Cardiac muscle cell (in vitro differentiated cells and primary cell): ENCODE results near the gene EHHADH. TPM values are rescaled to one million over a fixed set of nuclear protein-coding genes. Genes with fewer than 3 reads are reported as not detected.

Experiments
- DNase-seq, 2 donors: peaks; one replicate each; pipeline versions ENCODE4 v3.0.0 to v3.0.0-alpha.2; 2010 to 2017; ENCODE audit warnings: low read depth in 1 of 2, low spot score in 1 of 2
- H3K27ac ChIP-seq: fragments of 200-600 bp; sonication (generic); 2 replicates; pipeline ENCODE4 v1.5.1; 2016
- H3K27me3 ChIP-seq: fragments of 200-600 bp; sonication (generic); 2 replicates; pipeline ENCODE4 v1.6.0; 2016; ENCODE audit warnings: control low read depth
- H3K36me3 ChIP-seq: fragments of 200-600 bp; sonication (generic); 2 replicates; pipeline ENCODE4 v1.5.1; 2016; ENCODE audit warnings: control low read depth
- H3K4me1 ChIP-seq: fragments of 200-600 bp; sonication (generic); 2 replicates; pipeline ENCODE4 v1.8.1; 2017; ENCODE audit warnings: low read depth, mild to moderate bottlenecking, mixed run types
- H3K4me3 ChIP-seq: fragments of 200-600 bp; sonication (generic); 2 replicates; pipeline ENCODE4 v1.5.1; 2016; ENCODE audit warnings: mild to moderate bottlenecking
- H3K9me3 ChIP-seq: fragments of 200-600 bp; sonication (generic); 2 replicates; pipeline ENCODE4 v1.5.1; 2017; ENCODE audit warnings: low read depth, mild to moderate bottlenecking, control low read depth
- CTCF ChIP-seq: IDR thresholded peaks from 2 replicates; pipeline ENCODE4 v1.5.1; 2012; ENCODE audit warnings: low read depth, mild to moderate bottlenecking, low read length
- polyA plus RNA-seq: library from polyadenylated mRNA; unstranded; fragments of >200 nt; fragmentation: Nextera tagmentation; extraction: Ambion mirVana; gene quantifications from 2 replicates; pipeline ENCODE4 v1.2.1, GENCODE V29; 2016
- total RNA-seq: library from RNA; depleted of rRNA; stranded (reverse); fragments of >200 nt; gene quantifications from 2 replicates; pipeline ENCODE4 v1.2.3, GENCODE V29; 2016

The EHHADH gene
- total and polyA plus RNA-seq, 2 experiments from 2014 or later: 3.8 to 7.7 TPM

DNA sequence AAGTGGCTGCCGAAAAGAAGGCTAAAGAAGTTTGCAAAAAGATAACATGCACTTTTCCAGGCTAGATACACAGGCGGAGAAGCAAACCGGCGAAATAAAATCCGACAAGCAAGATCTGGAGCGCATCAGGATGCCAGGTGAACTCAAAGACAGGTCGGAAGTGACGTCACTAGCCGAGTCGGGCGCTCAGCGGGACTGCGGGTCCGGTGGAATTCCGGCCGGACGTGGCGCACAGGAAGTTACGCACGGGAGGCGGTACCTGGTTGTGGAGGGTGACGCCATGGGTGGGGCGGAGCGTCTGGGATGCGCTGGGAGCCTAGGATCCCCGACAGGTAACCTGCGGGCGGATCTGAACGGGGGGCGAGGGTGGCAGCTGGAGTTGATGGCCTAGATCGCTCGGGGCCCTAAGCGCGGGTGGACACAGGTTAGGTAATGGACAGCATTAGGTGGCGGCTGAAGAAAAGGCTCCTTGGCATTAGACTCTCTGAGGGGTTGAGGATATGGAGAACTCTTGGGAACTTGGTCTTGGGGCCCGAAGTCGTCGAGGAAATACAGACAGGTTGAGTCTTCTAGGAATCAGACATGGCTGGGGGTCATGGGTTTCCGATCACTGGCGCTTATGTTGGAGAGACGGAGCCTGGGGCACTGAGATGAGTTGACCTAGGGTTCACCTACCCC is 29.0 kb upstream of the EHHADH start:
- DNase-seq: peak; percentile 96
- Histone ChIP-seq H3K36me3 (no peaks in the 10 kb centered on the region), H3K27me3 (no peaks in the 10 kb centered on the region), H3K4me1 (no peaks in the 10 kb centered on the region), H3K4me3 (peak overlapping the region; percentile 59), H3K27ac (no peak overlapping the region), H3K9me3 (no peaks in the 10 kb centered on the region)
- TF ChIP-seq CTCF: no peak

DNA sequence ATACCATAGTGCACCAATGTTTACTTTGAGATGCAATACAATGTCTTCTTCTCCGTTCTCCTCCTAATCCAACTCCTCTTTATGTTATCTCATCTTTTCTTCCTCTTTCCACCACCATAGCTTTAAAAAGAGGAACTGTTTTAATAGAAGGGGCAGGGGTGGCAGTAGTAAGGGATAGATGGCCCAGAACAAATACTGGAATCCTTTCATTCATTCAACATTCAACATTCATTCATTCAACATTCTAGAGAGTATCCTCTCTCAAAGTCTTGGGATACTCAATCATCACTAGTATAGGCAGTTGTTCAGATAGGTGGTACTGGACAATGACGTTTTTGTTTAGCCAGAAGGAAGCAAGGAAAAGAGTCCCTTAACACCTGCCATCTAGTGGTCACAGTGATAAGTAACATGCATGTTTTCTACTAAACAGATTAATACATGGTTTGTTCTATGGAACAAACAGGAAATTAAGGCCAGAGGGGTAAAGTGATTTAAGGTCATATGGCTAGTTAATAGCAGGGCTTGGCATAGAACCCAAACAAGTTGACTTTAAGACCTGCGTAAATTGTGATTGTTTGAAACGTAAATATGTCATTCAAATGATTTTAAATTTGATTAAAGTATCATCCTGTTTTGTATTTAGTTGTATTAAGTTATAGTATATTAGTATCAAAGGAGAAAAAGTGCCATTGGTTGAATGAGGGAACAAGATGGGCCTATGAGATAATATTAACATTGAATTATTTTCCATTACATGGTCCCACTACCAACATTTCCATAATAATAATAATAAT is 26.9 kb upstream of the EHHADH start:
- DNase-seq: peak; percentile 36 to 77
- Histone ChIP-seq H3K4me3 (no peak overlapping the region), H3K9me3 (no peaks in the 10 kb centered on the region), H3K27me3 (no peaks in the 10 kb centered on the region), H3K27ac (no peak overlapping the region), H3K4me1 (no peaks in the 10 kb centered on the region), H3K36me3 (no peaks in the 10 kb centered on the region)
- peak; percentile 68 for TF ChIP-seq CTCF

GRCh38 chr3:185279587-185280138 is 25.8 kb upstream of the EHHADH start:
- DNase-seq: no peak
- H3K4me3 ChIP-seq: no peak overlapping the region
- no peaks in the 10 kb centered on the region for H3K4me1 ChIP-seq
- no peak for TF ChIP-seq CTCF
- no peaks in the 10 kb centered on the region for H3K9me3 ChIP-seq
- no peaks in the 10 kb centered on the region for H3K27me3 ChIP-seq
- H3K36me3 ChIP-seq: no peaks in the 10 kb centered on the region
- H3K27ac ChIP-seq: no peak overlapping the region

DNA sequence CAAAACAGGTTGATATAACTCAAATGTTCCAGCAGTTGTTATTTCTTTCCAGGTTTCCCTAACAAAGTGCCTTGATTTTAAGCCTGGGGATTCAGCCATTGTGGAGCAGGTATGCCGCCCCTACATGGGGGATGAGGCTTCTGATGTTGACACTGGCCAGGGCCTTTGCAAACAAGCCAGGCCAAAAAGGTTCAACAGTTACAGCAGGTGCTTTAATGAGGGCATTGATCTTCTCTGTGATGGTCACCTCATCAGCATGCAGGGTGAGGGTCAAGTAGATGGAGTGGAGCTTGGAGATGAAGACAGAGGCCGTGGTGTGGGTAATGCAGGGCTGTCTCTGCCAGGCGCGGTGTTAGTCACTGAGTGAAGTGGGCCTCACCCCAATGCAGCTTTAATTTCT is 22.6 kb upstream of the EHHADH start:
- Histone ChIP-seq H3K27me3 (peaks cover 12% of the 10 kb centered on the region), H3K4me1 (no peaks in the 10 kb centered on the region), H3K27ac (no peak overlapping the region), H3K9me3 (no peaks in the 10 kb centered on the region), H3K36me3 (no peaks in the 10 kb centered on the region), H3K4me3 (no peak overlapping the region)
- no peak for TF ChIP-seq CTCF
- DNase-seq: no peak

GRCh38 chr3:185272033-185272432 is 18.2 kb upstream of the EHHADH start:
- no peak overlapping the region for H3K4me3 ChIP-seq
- H3K27ac ChIP-seq: no peak overlapping the region
- TF ChIP-seq CTCF: no peak
- peaks cover 8% of the 10 kb centered on the region for H3K4me1 ChIP-seq
- DNase-seq: peak in 1 of 2 donors; percentile 50
- no peaks in the 10 kb centered on the region for H3K36me3 ChIP-seq
- H3K9me3 ChIP-seq: no peaks in the 10 kb centered on the region
- H3K27me3 ChIP-seq: peaks cover 12% of the 10 kb centered on the region
